Medulla oblongata (tissue), 1 donor: ENCODE measurements around the gene RAB3C.
"Not testable (repeated sequence)": the region's sequence is repeated elsewhere in the genome, so short reads cannot be mapped to it uniquely, and the experiment has no call there.

ENCODE experiments used
- DNase-seq: peaks from one replicate; pipeline ENCODE4 v3.0.0-alpha.2; 2015; ENCODE audit errors: extremely low spot score

RAB3C gene

GRCh38 chr5:58582803-58583491 lies at the start of gene RAB3C:
Gene RAB3C, plus strand, starts transcription at chr5:58583075. Its CDS starts 134 bp downstream, at chr5:58583209.
- DNase-seq: peak; percentile 95

- not testable (repeated sequence) for DNase-seq
These were observed 40.9 kb upstream of the RAB3C start for GRCh38 chr5:58541935-58542334.

GRCh38 chr5:58542709-58543108 lies 40.2 kb upstream of the RAB3C start:
- DNase-seq: no peak

GRCh38 chr5:58543723-58544122 lies 39.2 kb upstream of the RAB3C start:
- no peak for DNase-seq

- DNase-seq: no peak
These were observed 38.7 kb upstream of the RAB3C start for GRCh38 chr5:58544195-58544594.

- no peak for DNase-seq
These were observed 37.9 kb upstream of the RAB3C start for GRCh38 chr5:58544926-58545325.

GRCh38 chr5:58545912-58546311 lies 37.0 kb upstream of the RAB3C start:
- DNase-seq: no peak

- DNase-seq: no peak
These were observed 34.8 kb upstream of the RAB3C start for GRCh38 chr5:58548068-58548467.

GRCh38 chr5:58551492-58551891 lies 31.4 kb upstream of the RAB3C start:
- no peak for DNase-seq

GRCh38 chr5:58557665-58558338 lies 25.1 kb upstream of the RAB3C start:
- DNase-seq: not testable (repeated sequence)

- not testable (repeated sequence) for DNase-seq
These were observed 19.7 kb upstream of the RAB3C start for GRCh38 chr5:58563016-58563700.

GRCh38 chr5:58564043-58564832 lies 18.6 kb upstream of the RAB3C start:
- DNase-seq: not testable (repeated sequence)

GRCh38 chr5:58565033-58565432 lies 17.8 kb upstream of the RAB3C start:
- no peak for DNase-seq

- no peak for DNase-seq
These were observed 11.4 kb upstream of the RAB3C start for GRCh38 chr5:58571501-58571900.

GRCh38 chr5:58572973-58573372 lies 9.9 kb upstream of the RAB3C start:
- DNase-seq: not testable (repeated sequence)

GRCh38 chr5:58579781-58580180 lies 3.1 kb upstream of the RAB3C start:
- no peak for DNase-seq

GRCh38 chr5:58582019-58582802 lies 664 bp upstream of the RAB3C start:
- DNase-seq: no peak

GRCh38 chr5:58595952-58596351 lies 13.1 kb downstream of the RAB3C start:
- DNase-seq: no peak

- DNase-seq: no peak
These were observed 15.6 kb downstream of the RAB3C start for GRCh38 chr5:58598440-58598839.

GRCh38 chr5:58599217-58599616 lies 16.3 kb downstream of the RAB3C start:
- no peak for DNase-seq

- DNase-seq: not testable (repeated sequence)
These were observed 17.7 kb downstream of the RAB3C start for GRCh38 chr5:58600613-58601012.
